Aorta (tissue), 5 donors: ENCODE measurements around the gene DDX49. TPM values are rescaled to one million over a fixed set of nuclear protein-coding genes. Genes with fewer than 3 reads are reported as not detected.
A peak's percentile ranks its signal among the peaks of the same experiment; 100 is the strongest.
"Not testable (repeated sequence)": the region's sequence is repeated elsewhere in the genome, so short reads cannot be mapped to it uniquely, and the experiment has no call there.

Source experiments
- ATAC-seq: fragments of 200-7000 bp; cut with Tn5 transposase; one replicate; pipeline ENCODE4 v1.9.1; 2022; ENCODE audit warnings: moderate library complexity; ENCODE audit not compliant: low FRiP score
- DNase-seq, 2 donors: peaks; one replicate each; pipeline ENCODE4 v3.0.0-alpha.2; 2020
- H3K27ac ChIP-seq, 2 donors: one replicate each; pipeline ENCODE4 v1.5.1; 2013; ENCODE audit warnings: low read length in 2 of 2, mild to moderate bottlenecking in 2 of 2, moderate library complexity in 2 of 2, control low read depth in 1 of 2, inconsistent platforms in 1 of 2, low read depth in 1 of 2
- H3K27me3 ChIP-seq, 2 donors: one replicate each; pipeline ENCODE4 v1.6.1; 2013; ENCODE audit warnings: control low read depth in 1 of 2, low read length in 1 of 2, mild to moderate bottlenecking in 1 of 2, moderate library complexity in 1 of 2; ENCODE audit not compliant: insufficient read depth in 2 of 2, control insufficient read depth in 1 of 2
- H3K36me3 ChIP-seq, 2 donors: one replicate each; pipeline ENCODE4 v1.6.1; 2013; ENCODE audit warnings: control low read depth in 1 of 2, low read length in 1 of 2, mild to moderate bottlenecking in 1 of 2; ENCODE audit not compliant: insufficient read depth in 2 of 2, control insufficient read depth in 1 of 2
- H3K4me1 ChIP-seq, 2 donors: one replicate each; pipeline ENCODE4 v1.6.1; 2013; ENCODE audit warnings: low read length in 2 of 2, control low read depth in 1 of 2, mild to moderate bottlenecking in 1 of 2, moderate library complexity in 1 of 2; ENCODE audit not compliant: insufficient read depth in 2 of 2, control insufficient read depth in 1 of 2
- H3K4me3 ChIP-seq, 2 donors: one replicate each; pipeline ENCODE4 v1.5.1; 2013; ENCODE audit warnings: low read length in 2 of 2, control low read depth in 1 of 2, mild to moderate bottlenecking in 1 of 2
- H3K9me3 ChIP-seq: one replicate; pipeline ENCODE4 v1.6.1; 2013; ENCODE audit warnings: mild to moderate bottlenecking, low read length; ENCODE audit not compliant: control insufficient read depth
- WGBS, 2 donors: extraction: QIAGEN DNeasy Blood & Tissue Kit; methylation state at CpG; one replicate each; pipeline ENCODE4 v1.1.7; 2013; 5-methylcytosine and 5-hydroxymethylcytosine counted together
- intact Hi-C, 2 donors: fragments of 100-400 bp; cut with DNase I; formaldehyde crosslinking; loops; one replicate each; pipeline versions ENCODE4 v1.14.2 to v1.15.0; 2022
- polyA plus RNA-seq, 2 donors: library from polyadenylated mRNA; stranded (reverse); fragments of 200-250 nt; gene quantifications; one replicate each; pipeline ENCODE4 v1.2.3, GENCODE V29; 2013
- total RNA-seq, 2 donors: library from RNA; stranded (reverse); fragmentation: NEBNext Ultra II Directional; extraction: Animal tissue kit (Norgen Biotek cat#: 25700); gene quantifications; one replicate each; pipeline ENCODE4 v1.2.1, GENCODE V29; 2021
- donor health status: healthy with polysubstance abuse.
- donor health status: Bipolar disorder and iron deficiency.
- donor health status: DM: no; HTN: no; CAD: no.
- donor health status: DM: no; HTN: no; CAD: no.
- donor health status: DM: yes; HTN: yes; CAD: no.

The DDX49 gene
- total and polyA plus RNA-seq, 4 donors, result 25.0 to 51.4 (median 35.2) TPM

DNA sequence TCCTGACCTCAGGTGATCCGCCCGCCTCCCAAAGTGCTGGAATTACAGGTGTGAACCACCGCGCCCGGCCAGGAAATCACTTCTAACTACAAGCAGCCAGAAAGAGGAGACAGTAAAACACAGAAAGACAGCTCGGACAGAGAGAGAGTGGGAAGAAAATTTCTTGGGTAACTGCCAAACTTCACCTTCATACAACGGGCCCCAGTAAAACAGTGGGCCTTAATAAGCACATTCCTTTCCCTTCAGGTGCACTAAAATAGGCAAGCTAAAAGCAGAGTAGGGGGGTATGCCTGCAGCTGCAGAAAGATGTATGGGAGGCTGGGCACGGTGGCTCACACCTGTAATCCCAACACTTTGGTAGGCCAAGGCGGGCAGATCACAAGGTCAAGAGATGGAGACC lies 1.9 kb upstream of the DDX49 start:
- H3K4me3 ChIP-seq, H3K4me1 ChIP-seq, intact Hi-C loops, ATAC-seq, H3K27me3 ChIP-seq, H3K9me3 ChIP-seq, H3K27ac ChIP-seq, H3K36me3 ChIP-seq: not testable (repeated sequence)
- peak in 1 of 2 donors; percentile 63 for DNase-seq
- WGBS, 2 donors, result 84 to 88% methylated on average over 9 of the region's 9 CpGs

DNA sequence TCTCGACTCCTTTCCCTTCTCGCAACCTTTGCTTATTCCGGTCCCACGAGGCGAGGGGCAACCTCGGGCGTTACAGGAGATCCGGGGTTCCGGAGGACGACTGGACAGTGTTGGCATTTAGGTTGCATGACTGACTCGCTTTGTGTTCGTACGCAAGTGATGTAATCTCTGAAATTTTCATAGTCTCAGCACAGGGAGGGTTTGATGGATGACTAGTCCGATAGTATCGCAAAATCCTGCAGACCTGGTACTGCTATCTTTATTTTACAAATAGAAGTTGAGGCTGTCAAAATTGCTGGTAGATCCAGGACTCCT lies 342 bp downstream of the DDX49 start:
- Histone ChIP-seq H3K27me3 (no peaks in the 10 kb centered on the region), H3K27ac (no peak overlapping the region), H3K9me3 (no peaks in the 10 kb centered on the region), H3K4me3 (peak overlapping the region; percentile 30 to 84), H3K36me3 (peaks cover 0 to 10% of the 10 kb centered on the region in 2 donors), H3K4me1 (no peaks in the 10 kb centered on the region)
- DNase-seq (no peak), ATAC-seq (no peak)
- intact Hi-C loops, result loop anchor here in 1 of 2 donors (1.0 kb wide), 2 partner anchors 66 to 349 kb away; partner anchors contain the start of gene UBA52
- WGBS, 2 donors, result 1% methylated on average over 15 of the region's 15 CpGs

DNA sequence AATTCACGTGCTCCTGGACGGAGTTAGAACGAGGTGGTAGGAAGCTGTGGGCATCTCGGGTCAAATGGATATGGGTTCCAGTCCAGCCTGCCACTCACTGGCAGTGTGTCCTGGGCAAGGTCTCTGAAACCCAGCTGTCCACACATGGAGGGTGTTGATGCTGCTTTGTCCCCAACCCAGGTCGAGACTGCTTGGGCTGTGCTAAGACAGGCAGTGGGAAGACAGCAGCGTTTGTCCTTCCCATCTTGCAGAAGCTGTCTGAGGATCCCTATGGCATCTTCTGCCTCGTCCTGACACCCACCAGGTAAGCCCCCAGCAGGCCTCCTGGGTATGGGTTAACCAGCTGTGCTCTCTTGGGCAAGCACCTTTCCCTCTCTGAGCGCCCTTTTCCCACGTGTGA lies 885 bp downstream of the DDX49 start:
- no peaks in the 10 kb centered on the region for H3K9me3 ChIP-seq
- no peak for ATAC-seq
- peaks cover 0 to 10% of the 10 kb centered on the region in 2 donors for H3K36me3 ChIP-seq
- WGBS, 2 donors, result 56 to 57% methylated on average over 9 of the region's 9 CpGs
- DNase-seq, result peak in 1 of 2 donors; percentile 37
- intact Hi-C loops, result no loop called here
- peak overlapping the region in 1 of 2 donors; percentile 84 for H3K4me3 ChIP-seq
- H3K27ac ChIP-seq, result no peak overlapping the region
- H3K27me3 ChIP-seq, result no peaks in the 10 kb centered on the region
- H3K4me1 ChIP-seq, result no peaks in the 10 kb centered on the region

DNA sequence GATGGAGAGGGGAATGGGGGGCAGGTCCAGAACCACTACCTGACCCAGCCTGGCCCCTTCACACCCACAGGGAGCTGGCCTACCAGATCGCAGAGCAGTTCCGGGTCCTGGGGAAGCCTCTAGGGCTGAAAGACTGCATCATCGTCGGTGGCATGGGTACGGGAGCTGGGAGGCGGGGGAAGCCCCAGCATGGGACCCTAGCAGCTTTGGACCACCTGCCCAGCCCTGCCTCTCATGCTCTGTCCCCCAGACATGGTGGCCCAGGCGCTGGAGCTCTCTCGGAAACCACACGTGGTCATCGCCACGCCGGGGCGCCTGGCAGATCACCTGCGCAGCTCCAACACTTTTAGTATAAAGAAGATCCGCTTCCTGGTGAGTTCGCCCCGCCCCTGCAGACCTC lies 2.1 kb downstream of the DDX49 start:
- DNase-seq (peak in 1 of 2 donors; percentile 43), ATAC-seq (no peak)
- Histone ChIP-seq H3K27ac (no peak overlapping the region), H3K4me1 (no peaks in the 10 kb centered on the region), H3K9me3 (no peaks in the 10 kb centered on the region), H3K36me3 (peaks cover 0 to 10% of the 10 kb centered on the region in 2 donors), H3K27me3 (no peaks in the 10 kb centered on the region), H3K4me3 (no peak overlapping the region)
- intact Hi-C loops, result no loop called here
- WGBS, 2 donors, result 92 to 93% methylated on average over 12 to 17 of the region's 17 CpGs

DNA sequence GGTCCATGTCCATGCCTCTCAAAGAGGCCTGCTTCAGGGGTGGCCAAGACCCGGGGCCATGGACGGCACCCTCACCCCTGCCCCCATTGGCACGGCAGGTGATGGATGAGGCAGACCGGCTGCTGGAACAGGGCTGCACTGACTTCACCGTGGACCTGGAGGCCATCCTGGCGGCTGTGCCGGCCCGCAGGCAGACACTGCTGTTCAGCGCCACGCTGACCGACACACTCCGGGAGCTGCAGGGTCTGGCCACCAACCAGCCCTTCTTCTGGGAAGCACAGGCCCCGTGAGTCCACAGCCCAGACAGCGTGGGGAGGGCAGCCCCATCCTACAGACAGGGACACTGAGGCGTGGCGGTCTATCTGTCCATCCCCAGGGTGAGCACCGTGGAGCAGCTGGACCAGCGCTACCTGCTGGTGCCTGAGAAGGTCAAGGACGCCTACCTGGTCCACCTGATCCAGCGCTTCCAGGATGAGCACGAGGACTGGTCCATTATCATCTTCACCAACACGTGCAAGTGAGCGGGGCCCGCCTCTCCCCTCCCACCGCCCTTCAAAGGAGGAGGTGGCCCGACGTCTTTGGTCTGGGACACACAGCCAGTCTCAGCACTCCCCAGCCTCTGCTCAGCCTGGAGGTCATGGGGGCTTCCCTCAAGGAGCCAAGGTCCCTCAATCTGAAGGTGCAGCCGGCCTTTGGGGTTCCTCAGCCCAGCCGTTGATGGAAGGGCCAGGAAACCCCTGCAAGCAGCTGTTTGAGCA lies 2.9 kb downstream of the DDX49 start:
- Histone ChIP-seq H3K4me3 (no peak overlapping the region), H3K36me3 (peaks cover 0 to 10% of the 10 kb centered on the region in 2 donors), H3K4me1 (no peaks in the 10 kb centered on the region), H3K9me3 (no peaks in the 10 kb centered on the region), H3K27ac (no peak overlapping the region), H3K27me3 (no peaks in the 10 kb centered on the region)
- no peak for DNase-seq
- no peak for ATAC-seq
- intact Hi-C loops, result no loop called here
- WGBS, 2 donors, result 79 to 83% methylated on average over 29 of the region's 29 CpGs

DNA sequence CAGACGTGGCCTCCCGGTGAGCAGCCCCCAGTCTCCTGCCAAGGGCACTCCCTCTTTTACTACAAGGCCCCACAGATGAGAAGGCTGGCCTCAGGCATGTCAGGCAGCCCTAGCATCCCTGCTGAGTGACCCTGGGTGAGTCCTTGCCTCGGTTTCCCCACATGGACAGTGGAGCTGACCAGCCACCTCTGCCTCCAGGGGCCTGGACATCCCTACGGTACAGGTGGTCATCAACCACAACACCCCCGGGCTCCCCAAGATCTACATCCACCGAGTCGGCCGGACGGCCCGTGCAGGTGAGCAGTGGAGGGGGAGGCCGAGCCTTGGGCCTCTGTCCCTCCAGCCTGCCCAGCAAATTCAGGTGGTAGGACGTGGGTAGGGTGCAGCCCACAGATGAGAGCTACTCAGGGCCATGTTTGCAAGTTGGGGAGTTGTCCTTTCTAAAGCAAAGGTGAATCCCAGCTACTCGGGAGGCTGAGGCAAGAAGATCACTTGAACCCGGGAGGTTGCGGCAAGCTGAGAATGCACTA lies 5.2 kb downstream of the DDX49 start:
- WGBS, 2 donors, result 91 to 94% methylated on average over 15 of the region's 15 CpGs
- DNase-seq (no peak), ATAC-seq (no peak)
- H3K27me3 ChIP-seq, result no peaks in the 10 kb centered on the region
- H3K27ac ChIP-seq, result no peak overlapping the region
- intact Hi-C loops, result no loop called here
- H3K4me3 ChIP-seq, result no peak overlapping the region
- peaks cover 0 to 10% of the 10 kb centered on the region in 2 donors for H3K36me3 ChIP-seq
- H3K9me3 ChIP-seq, result no peaks in the 10 kb centered on the region
- no peaks in the 10 kb centered on the region for H3K4me1 ChIP-seq

DNA sequence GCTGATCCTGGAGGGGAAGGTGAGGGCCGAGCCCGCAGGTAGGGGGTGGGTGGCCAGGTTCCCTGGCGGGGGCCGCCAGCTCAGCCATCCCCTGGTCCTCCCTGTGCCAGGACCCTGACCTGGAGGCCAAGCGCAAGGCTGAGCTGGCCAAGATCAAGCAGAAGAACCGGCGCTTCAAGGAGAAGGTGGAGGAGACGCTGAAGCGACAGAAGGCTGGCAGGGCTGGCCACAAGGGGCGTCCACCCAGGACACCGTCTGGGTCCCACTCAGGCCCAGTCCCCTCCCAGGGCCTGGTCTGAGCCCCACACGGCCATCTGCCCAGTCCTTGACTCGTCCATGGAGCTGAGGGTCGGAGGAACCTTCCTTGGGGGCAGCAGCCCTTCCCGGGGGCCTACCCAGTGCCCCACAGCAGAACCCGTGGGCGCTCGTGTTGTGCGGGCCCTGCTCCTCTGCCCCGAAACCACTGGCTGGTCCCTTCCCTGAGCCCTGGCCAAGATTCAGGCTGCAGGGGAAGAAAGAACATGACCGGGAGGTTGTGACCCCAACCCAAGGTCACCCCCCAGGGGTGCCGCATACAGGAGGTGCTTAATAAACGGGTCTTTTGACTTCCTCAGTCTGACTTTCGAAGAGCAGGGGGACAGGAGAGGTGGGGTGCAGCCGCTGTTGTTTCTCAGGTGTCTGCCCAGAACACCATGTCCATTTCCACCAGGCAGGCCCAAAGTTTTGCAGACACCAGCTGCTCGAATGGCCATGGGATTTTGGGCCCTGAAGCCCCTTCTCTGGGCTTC lies 8.7 kb downstream of the DDX49 start:
- intact Hi-C loops, result no loop called here
- no peak for ATAC-seq

DNA sequence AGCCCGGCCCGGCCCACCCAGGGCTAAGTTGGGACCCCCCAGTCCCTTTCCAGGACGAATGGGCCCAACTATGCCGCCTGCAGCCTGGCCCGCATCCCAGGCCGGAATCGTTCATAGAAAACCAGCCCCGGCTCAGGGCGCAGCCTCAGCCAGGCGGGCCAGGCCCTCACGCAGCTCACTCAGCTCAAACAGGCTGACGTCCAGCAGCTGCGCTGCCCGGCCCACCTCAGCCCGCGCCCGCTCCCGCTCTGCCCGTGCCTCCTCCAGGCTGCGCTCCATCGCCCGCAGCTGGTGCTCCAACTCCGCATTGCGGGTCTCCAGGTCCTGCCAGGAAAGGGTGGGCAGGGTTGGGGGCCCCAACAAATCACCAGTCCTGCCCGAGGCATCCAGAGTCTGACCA lies 9.8 kb downstream of the DDX49 start:
- Histone ChIP-seq H3K36me3 (peaks cover 0 to 5% of the 10 kb centered on the region in 2 donors), H3K27me3 (no peaks in the 10 kb centered on the region), H3K27ac (no peak overlapping the region), H3K9me3 (no peaks in the 10 kb centered on the region), H3K4me1 (no peaks in the 10 kb centered on the region), H3K4me3 (no peak overlapping the region)
- no peak for ATAC-seq
- 87 to 89% methylated on average over 25 of the region's 25 CpGs for WGBS, 2 donors
- DNase-seq, result no peak
- intact Hi-C loops, result no loop called here

More for the DNA sequence above, 8.7 kb downstream of the DDX49 start:
- no peaks in the 10 kb centered on the region for H3K27me3 ChIP-seq
- H3K27ac ChIP-seq, result no peak overlapping the region
- no peak for DNase-seq
- H3K9me3 ChIP-seq, result no peaks in the 10 kb centered on the region
- peaks cover 0 to 6% of the 10 kb centered on the region in 2 donors for H3K36me3 ChIP-seq
- 84 to 85% methylated on average over 26 of the region's 26 CpGs for WGBS, 2 donors
- H3K4me1 ChIP-seq, result no peaks in the 10 kb centered on the region
- no peak overlapping the region for H3K4me3 ChIP-seq
